Iris pigment epithelial cell (primary cell): ENCODE results near the gene ARHGAP30.
"Not testable (repeated sequence)": the region's sequence is repeated elsewhere in the genome, so short reads cannot be mapped to it uniquely, and the experiment has no call there.

Source experiments
- DNase-seq: peaks from one replicate; pipeline ENCODE4 v3.0.0-alpha.2; 2011; ENCODE audit warnings: low read depth

The ARHGAP30 gene

GRCh38 chr1:161039546-161039945, 30.1 kb downstream of the ARHGAP30 start:
- DNase-seq = no peak

- no peak for DNase-seq
These were observed 30.5 kb downstream of the ARHGAP30 start for GRCh38 chr1:161039154-161039545.

GRCh38 chr1:161038523-161039153, 31.1 kb downstream of the ARHGAP30 start, which contains the start of gene TSTD1:
Gene TSTD1 (minus strand): TSS chr1:161038964. CDS start chr1:161038889, 75 bp downstream.
- peak; percentile 43 for DNase-seq

- DNase-seq = no peak
These were observed 31.8 kb downstream of the ARHGAP30 start for GRCh38 chr1:161037661-161038522.

- no peak for DNase-seq
These were observed 35.9 kb downstream of the ARHGAP30 start for GRCh38 chr1:161033751-161034150.

GRCh38 chr1:161032409-161032808, 37.3 kb downstream of the ARHGAP30 start:
- no peak for DNase-seq

- no peak for DNase-seq
These were observed 37.8 kb downstream of the ARHGAP30 start for GRCh38 chr1:161031874-161032273.

GRCh38 chr1:161029466-161029865, 40.2 kb downstream of the ARHGAP30 start:
- not testable (repeated sequence) for DNase-seq

GRCh38 chr1:161026954-161027353, 42.7 kb downstream of the ARHGAP30 start:
- DNase-seq = not testable (repeated sequence)

GRCh38 chr1:161022432-161022831, 47.3 kb downstream of the ARHGAP30 start:
- not testable (repeated sequence) for DNase-seq

GRCh38 chr1:161021970-161022353, 47.7 kb downstream of the ARHGAP30 start:
- DNase-seq = no peak

GRCh38 chr1:161021165-161021969, 48.3 kb downstream of the ARHGAP30 start:
- peak; percentile 59 for DNase-seq

GRCh38 chr1:161020509-161021164, 49.1 kb downstream of the ARHGAP30 start, which contains the start of gene F11R:
Gene F11R (minus strand): TSS chr1:161021152. CDS start chr1:161021073, 79 bp downstream.
- no peak for DNase-seq

GRCh38 chr1:161019751-161020495, 49.8 kb downstream of the ARHGAP30 start:
- no peak for DNase-seq

GRCh38 chr1:161019111-161019660, 50.5 kb downstream of the ARHGAP30 start:
- DNase-seq = not testable (repeated sequence)

GRCh38 chr1:161018631-161018930, 51.1 kb downstream of the ARHGAP30 start:
- DNase-seq = no peak

GRCh38 chr1:161017756-161018630, 51.7 kb downstream of the ARHGAP30 start:
- DNase-seq = no peak

GRCh38 chr1:161017181-161017580, 52.5 kb downstream of the ARHGAP30 start:
- DNase-seq = not testable (repeated sequence)

GRCh38 chr1:161016683-161017082, 53.0 kb downstream of the ARHGAP30 start:
- DNase-seq = peak; percentile 38
